Trophoblast cell (in vitro differentiated cells and primary cell): Measurements from ENCODE around the gene ENTPD1.
"Not testable (repeated sequence)": the region's sequence is repeated elsewhere in the genome, so short reads cannot be mapped to it uniquely, and the experiment has no call there.

Experiments
- DNase-seq, 2 donors: peaks; one replicate each; pipeline ENCODE4 v3.0.0-alpha.2; 2016
- H2AFZ ChIP-seq: 2 replicates; pipeline ENCODE4 v1.6.1; 2013; ENCODE audit warnings: low read length, moderate library complexity, mild to moderate bottlenecking; ENCODE audit not compliant: insufficient read depth, poor library complexity
- H2AK5ac ChIP-seq: 2 replicates; pipeline ENCODE4 v1.6.1; 2013; ENCODE audit warnings: mild to moderate bottlenecking, low read length
- H2BK120ac ChIP-seq: 2 replicates; pipeline ENCODE4 v1.6.1; 2013; ENCODE audit warnings: low read length, mild to moderate bottlenecking, moderate library complexity; ENCODE audit not compliant: insufficient read depth, poor library complexity
- H2BK12ac ChIP-seq: 2 replicates; pipeline ENCODE4 v1.6.1; 2013; ENCODE audit warnings: mild to moderate bottlenecking, low read length, moderate library complexity
- H2BK5ac ChIP-seq: 2 replicates; pipeline ENCODE4 v1.6.1; 2013; ENCODE audit warnings: low read length, low read depth, moderate library complexity, mild to moderate bottlenecking; ENCODE audit not compliant: poor library complexity
- H3K14ac ChIP-seq: 2 replicates; pipeline ENCODE4 v1.6.1; 2013; ENCODE audit warnings: mild to moderate bottlenecking, low read length
- H3K18ac ChIP-seq: 2 replicates; pipeline ENCODE4 v1.6.1; 2013; ENCODE audit warnings: mild to moderate bottlenecking, low read length
- H3K23ac ChIP-seq: 2 replicates; pipeline ENCODE4 v1.6.1; 2013; ENCODE audit warnings: low read length
- H3K27ac ChIP-seq: 2 replicates; pipeline ENCODE4 v1.5.1; 2013; ENCODE audit warnings: low read depth, mild to moderate bottlenecking, inconsistent platforms, low read length, moderate library complexity
- H3K27me3 ChIP-seq: 2 replicates; pipeline ENCODE4 v1.6.1; 2013; ENCODE audit warnings: inconsistent platforms, mild to moderate bottlenecking, low read length, moderate library complexity; ENCODE audit not compliant: insufficient read depth
- H3K36me3 ChIP-seq, 2 experiments: 1 replicate in 1 of 2; 2 replicates in 1 of 2; pipeline ENCODE4 v1.6.1; 2013; ENCODE audit warnings: low read length in 2 of 2, mild to moderate bottlenecking in 2 of 2, moderate library complexity in 1 of 2; ENCODE audit not compliant: insufficient read depth in 2 of 2, control insufficient read depth in 1 of 2
- H3K4ac ChIP-seq: 2 replicates; pipeline ENCODE4 v1.6.1; 2013; ENCODE audit warnings: low read depth, mild to moderate bottlenecking, low read length, moderate library complexity
- H3K4me1 ChIP-seq, 2 experiments: 1 replicate in 1 of 2; 2 replicates in 1 of 2; pipeline ENCODE4 v1.6.1; 2013; ENCODE audit warnings: low read length in 2 of 2, mild to moderate bottlenecking in 2 of 2, moderate library complexity in 1 of 2; ENCODE audit not compliant: insufficient read depth in 2 of 2, control insufficient read depth in 1 of 2
- H3K4me2 ChIP-seq: 2 replicates; pipeline ENCODE4 v1.6.1; 2013; ENCODE audit warnings: inconsistent platforms, mild to moderate bottlenecking, low read length, moderate library complexity
- H3K4me3 ChIP-seq: 2 replicates; pipeline ENCODE4 v1.5.1; 2013; ENCODE audit warnings: mild to moderate bottlenecking, low read depth, low read length, inconsistent platforms
- H3K79me1 ChIP-seq: one replicate; pipeline ENCODE4 v1.6.1; 2013; ENCODE audit warnings: low read length
- H3K79me2 ChIP-seq: 2 replicates; pipeline ENCODE4 v1.6.1; 2013; ENCODE audit warnings: low read length, mild to moderate bottlenecking; ENCODE audit not compliant: control insufficient read depth, insufficient read depth, poor library complexity
- H3K9ac ChIP-seq: 2 replicates; pipeline ENCODE4 v1.6.1; 2013; ENCODE audit warnings: mild to moderate bottlenecking, low read length
- H3K9me3 ChIP-seq: 2 replicates; pipeline ENCODE4 v1.6.1; 2013; ENCODE audit warnings: low read depth, mild to moderate bottlenecking, control low read depth, inconsistent platforms, low read length; ENCODE audit not compliant: insufficient read depth
- H4K12ac ChIP-seq: 2 replicates; pipeline ENCODE4 v1.6.1; 2013; ENCODE audit warnings: low read depth, mild to moderate bottlenecking, low read length, moderate library complexity
- H4K8ac ChIP-seq: 2 replicates; pipeline ENCODE4 v1.6.1; 2013; ENCODE audit warnings: low read depth, mild to moderate bottlenecking, low read length, moderate library complexity
- H4K91ac ChIP-seq: one replicate; pipeline ENCODE4 v1.6.1; 2013; ENCODE audit warnings: low read depth, mild to moderate bottlenecking, low read length, moderate library complexity
- WGBS: extraction: QIAGEN DNeasy Blood & Tissue Kit; methylation state at CpG from one replicate; pipeline ENCODE4 v1.1.7; 2013; ENCODE audit warnings: missing lambda C conversion rate; ENCODE audit not compliant: insufficient read length, insufficient coverage; ENCODE audit errors: extremely low coverage; 5-methylcytosine and 5-hydroxymethylcytosine counted together

ENTPD1 gene

GRCh38 chr10:95728526-95728925 is 27.4 kb upstream of the ENTPD1 start:
- Histone ChIP-seq H3K4ac (no peak overlapping the region), H3K27ac (no peak overlapping the region), H3K79me1 (no peaks in the 10 kb centered on the region), H2AFZ (no peak overlapping the region), H3K14ac (no peak overlapping the region), H3K27me3 (no peaks in the 10 kb centered on the region), H3K18ac (no peak overlapping the region), H2BK12ac (no peak overlapping the region), H3K4me3 (no peak overlapping the region), H2BK5ac (no peak overlapping the region), H4K12ac (no peak overlapping the region), H3K79me2 (no peaks in the 10 kb centered on the region), H2BK120ac (no peak overlapping the region), H3K23ac (no peak overlapping the region), H4K91ac (no peak overlapping the region), H3K4me2 (no peak overlapping the region), H3K36me3 (no peaks in the 10 kb centered on the region), H3K9ac (no peak overlapping the region), H3K4me1 (no peaks in the 10 kb centered on the region), H2AK5ac (no peak overlapping the region), H4K8ac (no peak overlapping the region), H3K9me3 (no peaks in the 10 kb centered on the region)
- DNase-seq: no peak
- no CpG with 5 or more reads among the region's 4 CpGs for WGBS

GRCh38 chr10:95729323-95730055 is 26.5 kb upstream of the ENTPD1 start:
- Histone ChIP-seq H4K12ac (no peak overlapping the region), H3K36me3 (no peaks in the 10 kb centered on the region), H3K23ac (no peak overlapping the region), H2AFZ (no peak overlapping the region), H2AK5ac (no peak overlapping the region), H4K8ac (no peak overlapping the region), H3K4me1 (no peaks in the 10 kb centered on the region), H3K79me1 (no peaks in the 10 kb centered on the region), H2BK120ac (no peak overlapping the region), H4K91ac (no peak overlapping the region), H2BK12ac (no peak overlapping the region), H3K4me2 (no peak overlapping the region), H2BK5ac (no peak overlapping the region), H3K4ac (no peak overlapping the region), H3K79me2 (no peaks in the 10 kb centered on the region), H3K14ac (no peak overlapping the region), H3K4me3 (no peak overlapping the region), H3K27me3 (no peaks in the 10 kb centered on the region), H3K9ac (no peak overlapping the region), H3K27ac (no peak overlapping the region), H3K18ac (no peak overlapping the region), H3K9me3 (peaks cover 2% of the 10 kb centered on the region)
- WGBS: no CpG with 5 or more reads among the region's 3 CpGs
- no peak for DNase-seq

- no peak overlapping the region for H3K9ac ChIP-seq
- no CpG with 5 or more reads among the region's 1 CpG for WGBS
- no peak overlapping the region for H2AFZ ChIP-seq
- no peak overlapping the region for H3K4ac ChIP-seq
- no peak overlapping the region for H3K4me2 ChIP-seq
- H2AK5ac ChIP-seq: no peak overlapping the region
- no peak overlapping the region for H4K8ac ChIP-seq
- no peaks in the 10 kb centered on the region for H3K79me1 ChIP-seq
- no peak overlapping the region for H2BK120ac ChIP-seq
- no peak for DNase-seq
- no peak overlapping the region for H3K18ac ChIP-seq
- H3K4me3 ChIP-seq: no peak overlapping the region
- H3K4me1 ChIP-seq: no peaks in the 10 kb centered on the region
- H3K27ac ChIP-seq: no peak overlapping the region
- no peak overlapping the region for H4K12ac ChIP-seq
- no peak overlapping the region for H4K91ac ChIP-seq
- H2BK12ac ChIP-seq: no peak overlapping the region
- H3K36me3 ChIP-seq: no peaks in the 10 kb centered on the region
- no peak overlapping the region for H3K23ac ChIP-seq
- peaks cover 2% of the 10 kb centered on the region for H3K9me3 ChIP-seq
- no peaks in the 10 kb centered on the region for H3K27me3 ChIP-seq
- no peaks in the 10 kb centered on the region for H3K79me2 ChIP-seq
- no peak overlapping the region for H3K14ac ChIP-seq
- no peak overlapping the region for H2BK5ac ChIP-seq
Observed at GRCh38 chr10:95730233-95730632, 25.7 kb upstream of the ENTPD1 start.

- H2BK12ac ChIP-seq, H3K27ac ChIP-seq, H3K9ac ChIP-seq, H4K8ac ChIP-seq, H3K23ac ChIP-seq, H3K79me1 ChIP-seq, H3K14ac ChIP-seq, H3K4me3 ChIP-seq, H3K9me3 ChIP-seq, H2AK5ac ChIP-seq, H2AFZ ChIP-seq, DNase-seq, H3K36me3 ChIP-seq, H3K18ac ChIP-seq, H3K4me2 ChIP-seq, H3K79me2 ChIP-seq, H3K4ac ChIP-seq, H2BK120ac ChIP-seq, H2BK5ac ChIP-seq, H3K27me3 ChIP-seq, H3K4me1 ChIP-seq, H4K12ac ChIP-seq, H4K91ac ChIP-seq: not testable (repeated sequence)
- WGBS: no CpG with 5 or more reads among the region's 6 CpGs
Observed at GRCh38 chr10:95732907-95733306, 23.1 kb upstream of the ENTPD1 start.
